Mesenchymal stem cell (in vitro differentiated cells and primary cell): ENCODE results near the gene FLRT1.
A peak's percentile ranks its signal among the peaks of the same experiment; 100 is the strongest.

Experiments
- DNase-seq: peaks from one replicate; pipeline ENCODE4 v3.0.0-alpha.2; 2013
- H2AFZ ChIP-seq: one replicate; pipeline ENCODE4 v1.6.1; 2013; ENCODE audit warnings: low read depth, mild to moderate bottlenecking, control low read depth, inconsistent platforms, low read length, moderate library complexity
- H2AK5ac ChIP-seq: 2 replicates; pipeline ENCODE4 v1.6.1; 2013; ENCODE audit warnings: low read length, moderate library complexity, mild to moderate bottlenecking, inconsistent platforms; ENCODE audit not compliant: severe bottlenecking
- H2BK120ac ChIP-seq: one replicate; pipeline ENCODE4 v1.6.1; 2013; ENCODE audit warnings: low read depth, mild to moderate bottlenecking, inconsistent platforms, low read length, moderate library complexity
- H2BK12ac ChIP-seq, 2 experiments: one replicate each; pipeline ENCODE4 v1.6.1; 2013; ENCODE audit warnings: inconsistent platforms in 2 of 2, low read length in 2 of 2, mild to moderate bottlenecking in 2 of 2, moderate library complexity in 2 of 2, control low read depth in 1 of 2
- H2BK15ac ChIP-seq: one replicate; pipeline ENCODE4 v1.6.1; 2013; ENCODE audit warnings: mild to moderate bottlenecking, low read depth, inconsistent platforms; ENCODE audit not compliant: poor library complexity, severe bottlenecking
- H2BK5ac ChIP-seq: 2 replicates; pipeline ENCODE4 v1.6.1; 2013; ENCODE audit warnings: low read depth, mild to moderate bottlenecking, low read length, control low read depth, inconsistent platforms; ENCODE audit not compliant: poor library complexity, severe bottlenecking
- H3K14ac ChIP-seq, 2 experiments: one replicate each; pipeline ENCODE4 v1.6.1; 2013; ENCODE audit warnings: inconsistent platforms in 2 of 2, low read length in 2 of 2, control low read depth in 1 of 2, mild to moderate bottlenecking in 1 of 2, moderate library complexity in 1 of 2
- H3K18ac ChIP-seq, 2 experiments: one replicate each; pipeline ENCODE4 v1.6.1; 2013; ENCODE audit warnings: inconsistent platforms in 2 of 2, low read length in 2 of 2, control low read depth in 1 of 2, low read depth in 1 of 2, mild to moderate bottlenecking in 1 of 2
- H3K23ac ChIP-seq, 2 experiments: one replicate each; pipeline ENCODE4 v1.6.1; 2013; ENCODE audit warnings: inconsistent platforms in 2 of 2, low read length in 2 of 2, mild to moderate bottlenecking in 2 of 2, moderate library complexity in 2 of 2, control low read depth in 1 of 2
- H3K27ac ChIP-seq: 2 replicates; pipeline ENCODE4 v1.5.1; 2013; ENCODE audit warnings: mild to moderate bottlenecking, moderate library complexity, low read length, control low read depth, inconsistent platforms; ENCODE audit not compliant: poor library complexity, severe bottlenecking
- H3K27me3 ChIP-seq, 2 experiments: 2 replicates each; pipeline versions ENCODE4 v1.6.1 to v1.7.0; 2013; ENCODE audit warnings: low read length in 2 of 2, mild to moderate bottlenecking in 2 of 2, moderate library complexity in 2 of 2, control low read depth in 1 of 2, inconsistent platforms in 1 of 2; ENCODE audit not compliant: control insufficient read depth in 1 of 2, insufficient read depth in 1 of 2
- H3K36me3 ChIP-seq, 2 experiments: 2 replicates each; pipeline versions ENCODE4 v1.6.1 to v1.7.0; 2013; ENCODE audit warnings: low read length in 2 of 2, control low read depth in 1 of 2, inconsistent platforms in 1 of 2, low read depth in 1 of 2, mild to moderate bottlenecking in 1 of 2; ENCODE audit not compliant: insufficient read depth in 2 of 2, control insufficient read depth in 1 of 2
- H3K4ac ChIP-seq, 2 experiments: one replicate each; pipeline ENCODE4 v1.6.1; 2013; ENCODE audit warnings: inconsistent platforms in 2 of 2, low read length in 2 of 2, mild to moderate bottlenecking in 2 of 2, moderate library complexity in 2 of 2, control low read depth in 1 of 2, low read depth in 1 of 2
- H3K4me1 ChIP-seq: 2 replicates; pipeline ENCODE4 v1.6.1; 2013; ENCODE audit warnings: low read depth, low read length, control low read depth; ENCODE audit not compliant: control insufficient read depth, insufficient read depth
- H3K4me2 ChIP-seq: 2 replicates; pipeline ENCODE4 v1.6.1; 2013; ENCODE audit warnings: low read length, mild to moderate bottlenecking, inconsistent platforms; ENCODE audit not compliant: poor library complexity, severe bottlenecking
- H3K4me3 ChIP-seq, 2 experiments: 2 replicates each; pipeline versions ENCODE4 v1.5.1 to v1.7.0; 2013; ENCODE audit warnings: low read length in 2 of 2, mild to moderate bottlenecking in 2 of 2, control low read depth in 1 of 2, low read depth in 1 of 2; ENCODE audit not compliant: insufficient read depth in 1 of 2
- H3K79me1 ChIP-seq: replicated peaks from 2 replicates; pipeline ENCODE4 v1.6.1; 2013; ENCODE audit warnings: mild to moderate bottlenecking, control low read depth, low read length, inconsistent platforms; ENCODE audit not compliant: poor library complexity, severe bottlenecking
- H3K9ac ChIP-seq: 2 replicates; pipeline ENCODE4 v1.7.0; 2013; ENCODE audit warnings: mild to moderate bottlenecking, low read length, moderate library complexity
- H3K9me3 ChIP-seq: 2 replicates; pipeline ENCODE4 v1.7.0; 2013; ENCODE audit warnings: mild to moderate bottlenecking, low read length; ENCODE audit not compliant: control insufficient read depth
- H4K8ac ChIP-seq: one replicate; pipeline ENCODE4 v1.6.1; 2013; ENCODE audit warnings: inconsistent platforms, mild to moderate bottlenecking, low read length, moderate library complexity
- H4K91ac ChIP-seq: one replicate; pipeline ENCODE4 v1.6.1; 2013; ENCODE audit warnings: mild to moderate bottlenecking, low read length, inconsistent platforms
- WGBS: methylation state at CpG from one replicate; pipeline ENCODE4 v1.1.7; 2013; ENCODE audit warnings: mixed read lengths; 5-methylcytosine and 5-hydroxymethylcytosine counted together

FLRT1 gene

GRCh38 chr11:64053699-64054098, 18.0 kb downstream of the FLRT1 start:
- peaks cover 0 to 4% of the 10 kb centered on the region in 2 experiments for H3K36me3 ChIP-seq
- H3K23ac ChIP-seq, result no peak overlapping the region
- no peak overlapping the region for H2BK15ac ChIP-seq
- H3K4me1 ChIP-seq, result peaks cover 29% of the 10 kb centered on the region
- H2BK12ac ChIP-seq, result peak overlapping the region in 1 of 2 experiments; percentile 24
- no peak overlapping the region for H2AFZ ChIP-seq
- H3K27ac ChIP-seq, result no peak overlapping the region
- H3K4me2 ChIP-seq, result no peak overlapping the region
- no peak overlapping the region for H2BK120ac ChIP-seq
- H2AK5ac ChIP-seq, result no peak overlapping the region
- no peak overlapping the region for H2BK5ac ChIP-seq
- H3K79me1 ChIP-seq, result no peaks in the 10 kb centered on the region
- DNase-seq, result peak; percentile 30
- H3K9ac ChIP-seq, result no peak overlapping the region
- 33% methylated on average over 13 of the region's 15 CpGs for WGBS
- H3K14ac ChIP-seq, result peak overlapping the region in 1 of 2 experiments; percentile 69
- peaks cover under 1 to 7% of the 10 kb centered on the region in 2 experiments for H3K27me3 ChIP-seq
- no peaks in the 10 kb centered on the region for H3K9me3 ChIP-seq
- no peak overlapping the region for H3K4ac ChIP-seq
- peak overlapping the region; percentile 42 for H4K8ac ChIP-seq
- H3K18ac ChIP-seq, result peak overlapping the region; percentile 26 to 29
- no peak overlapping the region for H3K4me3 ChIP-seq
- H4K91ac ChIP-seq, result peak overlapping the region; percentile 2

- no peak overlapping the region for H3K27ac ChIP-seq
- H3K9me3 ChIP-seq, result no peaks in the 10 kb centered on the region
- H3K4me1 ChIP-seq, result peaks cover 30% of the 10 kb centered on the region
- H3K4me3 ChIP-seq, result no peak overlapping the region
- no peak for DNase-seq
- no peak overlapping the region for H3K9ac ChIP-seq
- H3K18ac ChIP-seq, result no peak overlapping the region
- H3K4ac ChIP-seq, result no peak overlapping the region
- WGBS, result 60% methylated on average over 4 of the region's 8 CpGs
- H3K4me2 ChIP-seq, result no peak overlapping the region
- H2BK12ac ChIP-seq, result no peak overlapping the region
- H2BK15ac ChIP-seq, result no peak overlapping the region
- no peak overlapping the region for H2AK5ac ChIP-seq
- H4K8ac ChIP-seq, result no peak overlapping the region
- H3K23ac ChIP-seq, result no peak overlapping the region
- H4K91ac ChIP-seq, result no peak overlapping the region
- no peak overlapping the region for H2AFZ ChIP-seq
- no peak overlapping the region for H2BK120ac ChIP-seq
- peaks cover 7% of the 10 kb centered on the region in 2 experiments for H3K27me3 ChIP-seq
- H3K79me1 ChIP-seq, result no peaks in the 10 kb centered on the region
- H3K14ac ChIP-seq, result no peak overlapping the region
- H2BK5ac ChIP-seq, result no peak overlapping the region
- peaks cover 0 to 4% of the 10 kb centered on the region in 2 experiments for H3K36me3 ChIP-seq
Measured at GRCh38 chr11:64055077-64055476, 19.3 kb downstream of the FLRT1 start.

GRCh38 chr11:64056213-64056785, 20.6 kb downstream of the FLRT1 start:
- Histone ChIP-seq H2BK15ac (no peak overlapping the region), H3K27ac (no peak overlapping the region), H2BK5ac (no peak overlapping the region), H3K4me3 (no peak overlapping the region), H3K27me3 (peaks cover 11 to 17% of the 10 kb centered on the region in 2 experiments), H2BK120ac (no peak overlapping the region), H3K4me1 (peaks cover 35% of the 10 kb centered on the region), H4K8ac (no peak overlapping the region), H4K91ac (no peak overlapping the region), H2AK5ac (no peak overlapping the region), H3K4me2 (no peak overlapping the region), H3K14ac (no peak overlapping the region), H3K4ac (no peak overlapping the region), H3K9ac (no peak overlapping the region), H2BK12ac (no peak overlapping the region), H3K36me3 (peaks cover 0 to 4% of the 10 kb centered on the region in 2 experiments), H3K9me3 (no peaks in the 10 kb centered on the region), H3K79me1 (no peaks in the 10 kb centered on the region), H2AFZ (no peak overlapping the region), H3K23ac (no peak overlapping the region), H3K18ac (no peak overlapping the region)
- DNase-seq, result no peak
- 72% methylated on average over 10 of the region's 15 CpGs for WGBS

- no peak overlapping the region for H2BK5ac ChIP-seq
- no peak overlapping the region for H2AFZ ChIP-seq
- H2BK15ac ChIP-seq, result no peak overlapping the region
- H2BK120ac ChIP-seq, result no peak overlapping the region
- peaks cover 0 to 4% of the 10 kb centered on the region in 2 experiments for H3K36me3 ChIP-seq
- H3K27ac ChIP-seq, result no peak overlapping the region
- H3K4ac ChIP-seq, result no peak overlapping the region
- DNase-seq, result no peak
- no peak overlapping the region for H2BK12ac ChIP-seq
- H3K4me3 ChIP-seq, result no peak overlapping the region
- H3K9ac ChIP-seq, result no peak overlapping the region
- no peak overlapping the region for H3K14ac ChIP-seq
- H3K4me1 ChIP-seq, result peaks cover 36% of the 10 kb centered on the region
- H3K4me2 ChIP-seq, result no peak overlapping the region
- H3K18ac ChIP-seq, result no peak overlapping the region
- no peak overlapping the region for H3K23ac ChIP-seq
- no peak overlapping the region for H4K91ac ChIP-seq
- no peak overlapping the region for H4K8ac ChIP-seq
- WGBS, result 85% methylated on average over 13 of the region's 13 CpGs
- H3K27me3 ChIP-seq, result peaks cover 11 to 23% of the 10 kb centered on the region in 2 experiments
- H3K9me3 ChIP-seq, result no peaks in the 10 kb centered on the region
- no peak overlapping the region for H2AK5ac ChIP-seq
- no peaks in the 10 kb centered on the region for H3K79me1 ChIP-seq
Measured at GRCh38 chr11:64056861-64057260, 21.1 kb downstream of the FLRT1 start.
